ENCODE results near the gene HIRIP3.

- TF ChIP-seq POLR2A (IDR thresholded peaks at IDR 0.05) = no peak
- no peak for TF ChIP-seq CTCF (IDR thresholded peaks at IDR 0.05)
Measured at GRCh38 chr16:29990883-29991570, 4.4 kb downstream of the HIRIP3 start.

All from right lobe of liver (tissue), 4 donors.